Fibroblast of lung (primary cell): Measurements from ENCODE around the gene CYTIP. TPM values are rescaled to one million over a fixed set of nuclear protein-coding genes. Genes with fewer than 3 reads are reported as not detected.

Experiments used
- DNase-seq, 2 donors: peaks; one replicate each; pipeline versions ENCODE4 v3.0.0 to v3.0.0-alpha.2; 2010; ENCODE audit warnings: low read depth in 2 of 2
- H2AFZ ChIP-seq: 2 replicates; pipeline ENCODE4 v1.5.1; 2012; ENCODE audit warnings: low read length, control low read depth, inconsistent platforms
- H3K27ac ChIP-seq: 2 replicates; pipeline ENCODE4 v1.5.1; 2011; ENCODE audit warnings: low read length, control low read depth; ENCODE audit not compliant: insufficient read depth
- H3K27me3 ChIP-seq: 2 replicates; pipeline ENCODE4 v1.5.1; 2011; ENCODE audit warnings: mild to moderate bottlenecking, low read length; ENCODE audit not compliant: control insufficient read depth, insufficient read depth
- H3K36me3 ChIP-seq: 2 replicates; pipeline ENCODE4 v1.5.1; 2011; ENCODE audit warnings: low read length; ENCODE audit not compliant: control insufficient read depth, insufficient read depth
- H3K4me1 ChIP-seq: 2 replicates; pipeline ENCODE4 v1.5.1; 2011; ENCODE audit warnings: low read length; ENCODE audit not compliant: control insufficient read depth, insufficient read depth; ENCODE audit errors: extremely low read depth
- H3K4me2 ChIP-seq: 2 replicates; pipeline ENCODE4 v1.5.1; 2011; ENCODE audit warnings: low read length, control low read depth; ENCODE audit not compliant: insufficient read depth; ENCODE audit errors: extremely low read depth
- H3K4me3 ChIP-seq, 4 experiments: fragments of 200-600 bp in 1 of 4; sonication (generic) in 1 of 4; replicated peaks in 1 of 4; 2 replicates each; pipeline ENCODE4 v1.5.1; 2011 to 2016; ENCODE audit warnings: low read length in 4 of 4, low read depth in 3 of 4, mild to moderate bottlenecking in 3 of 4, control low read depth in 2 of 4, inconsistent platforms in 1 of 4, mixed read lengths in 1 of 4; ENCODE audit not compliant: insufficient read depth in 1 of 4; ENCODE audit errors: control extremely low read depth in 1 of 4
- H3K79me2 ChIP-seq: 2 replicates; pipeline ENCODE4 v1.5.1; 2012; ENCODE audit warnings: mild to moderate bottlenecking, low read length, inconsistent platforms; ENCODE audit not compliant: control insufficient read depth, insufficient read depth
- H3K9ac ChIP-seq: 2 replicates; pipeline ENCODE4 v1.5.1; 2011; ENCODE audit warnings: mild to moderate bottlenecking, low read length, control low read depth; ENCODE audit not compliant: insufficient read depth
- H3K9me3 ChIP-seq: 2 replicates; pipeline ENCODE4 v1.5.1; 2012; ENCODE audit warnings: low read depth, low read length; ENCODE audit not compliant: control insufficient read depth, insufficient read depth
- H4K20me1 ChIP-seq: 2 replicates; pipeline ENCODE4 v1.5.1; 2011; ENCODE audit warnings: low read length; ENCODE audit not compliant: control insufficient read depth, insufficient read depth; ENCODE audit errors: extremely low read depth
- CTCF ChIP-seq, 2 donors: IDR thresholded peaks in 1 of 2; conservative IDR thresholded peaks in 1 of 2; 1 replicate in 1 of 2; 2 replicates in 1 of 2; pipeline ENCODE4 v1.5.1; 2011 to 2012; ENCODE audit warnings: low read length in 2 of 2, control low read depth in 1 of 2, inconsistent platforms in 1 of 2, low read depth in 1 of 2, mild to moderate bottlenecking in 1 of 2
- EZH2 ChIP-seq: IDR thresholded peaks from 2 replicates; pipeline ENCODE4 v1.5.1; 2012; ENCODE audit warnings: low read length, control low read depth, mild to moderate bottlenecking; ENCODE audit errors: missing control alignments
- polyA plus RNA-seq, 2 donors: library from polyadenylated mRNA; depleted of rRNA in 1 of 2; stranded (reverse) in 1 of 2; unstranded in 1 of 2; fragments of >200 nt; gene quantifications; 2 replicates each; pipeline ENCODE4 v1.2.1, GENCODE V29; 2011 to 2012; ENCODE audit warnings: missing spikeins in 1 of 2
- total RNA-seq: library from RNA; depleted of rRNA; stranded (reverse); fragments of >200 nt; gene quantifications from 2 replicates; pipeline ENCODE4 v1.2.1, GENCODE V29; 2014

Gene CYTIP
- total and polyA plus RNA-seq, 2 donors (not counting 1 experiment from before 2014, with no cell fraction given) = 0.17 TPM; not detected in 1

DNA sequence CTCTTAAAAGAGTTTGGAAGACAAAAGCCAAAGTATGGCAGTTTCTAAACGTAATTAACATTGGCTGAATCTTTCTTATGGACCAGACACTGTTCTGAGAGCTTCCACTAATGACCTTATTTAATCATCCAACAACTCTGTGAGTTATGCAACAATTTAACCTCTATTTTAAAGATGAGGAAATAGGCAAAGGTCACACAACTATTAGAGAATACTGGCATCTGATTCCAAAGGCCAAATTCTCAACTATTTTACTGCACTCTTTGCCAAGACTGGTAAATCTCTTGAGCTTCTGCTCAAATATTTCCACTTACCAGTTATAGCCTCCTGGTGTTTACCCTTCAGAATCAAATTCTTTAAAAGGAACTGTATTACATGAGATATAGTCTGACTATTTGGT, 76.2 kb downstream of the CYTIP start:
- Histone ChIP-seq H3K4me2 (no peak overlapping the region), H3K4me3 (no peak overlapping the region), H3K27ac (no peak overlapping the region), H3K9me3 (no peaks in the 10 kb centered on the region), H3K27me3 (no peaks in the 10 kb centered on the region), H3K36me3 (no peaks in the 10 kb centered on the region), H3K9ac (no peak overlapping the region), H3K79me2 (no peaks in the 10 kb centered on the region), H4K20me1 (no peaks in the 10 kb centered on the region), H3K4me1 (no peaks in the 10 kb centered on the region), H2AFZ (no peak overlapping the region)
- TF ChIP-seq EZH2 (no peak), CTCF (conservative IDR thresholded peaks at IDR 0.05 in 1 of 2, IDR thresholded peaks at IDR 0.05 in 1 of 2; ENCODE audit: low read depth in 1 of 2, low read length in 2 of 2) (no peak)
- DNase-seq = no peak

Other genes with a start within 250 kb of the CYTIP start
- gene GALNT5, start 186.4 kb downstream of the CYTIP start, total RNA-seq = 32.4 and 199 TPM in 2 replicates
- gene GALNT5, start 186.4 kb downstream of the CYTIP start, polyA plus RNA-seq = 51.5 and 63.7 TPM in 2 replicates
- 0.17 TPM in 1 of 2 replicates, not detected in the other for gene ERMN, start 118.3 kb downstream of the CYTIP start, total RNA-seq
- gene ERMN, start 118.3 kb downstream of the CYTIP start, polyA plus RNA-seq = not detected in 2 replicates
- 0.26 and 0.83 TPM in 2 replicates for gene ACVR1C, start 184.8 kb upstream of the CYTIP start, total RNA-seq
- gene ACVR1C, start 184.8 kb upstream of the CYTIP start, polyA plus RNA-seq = 0.09 and 0.35 TPM in 2 replicates